Measurements from ENCODE around the gene SCAF1.

DNA sequence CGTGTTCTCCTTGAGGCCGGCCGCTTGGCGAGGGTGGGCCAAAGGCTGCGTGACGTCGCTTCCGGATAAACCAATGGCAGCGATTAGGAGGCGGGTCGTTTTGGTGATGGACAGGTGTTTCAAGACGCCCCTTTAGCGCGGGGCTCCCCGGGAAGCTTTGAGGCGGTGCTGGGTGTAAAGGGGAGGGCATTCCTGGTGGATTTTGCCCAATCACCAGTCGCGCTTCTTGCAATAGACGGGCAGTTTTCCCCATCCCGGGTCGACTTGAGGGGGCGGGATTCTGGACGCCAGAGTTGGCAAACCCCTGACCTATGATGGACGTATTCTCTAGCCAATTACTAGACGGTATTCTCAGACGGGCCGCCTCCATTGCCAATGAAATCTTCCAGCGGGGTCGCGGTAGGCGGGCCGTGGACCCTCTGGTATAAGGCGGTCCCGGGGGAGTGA lies 34.8 kb downstream of the SCAF1 start:
- TF ChIP-seq CTCF (conservative IDR thresholded peaks at IDR 0.05; ENCODE audit: low read depth in 2 of 2): no peak
- no peak for TF ChIP-seq EZH2phosphoT487 (IDR thresholded peaks at IDR 0.05; ENCODE audit: unreplicated experiment)

Measured in GM23338 (cell line).